GM19452 (cell line): ENCODE measurements around the gene PTGES3.
"Not testable (repeated sequence)": the region's sequence is repeated elsewhere in the genome, so short reads cannot be mapped to it uniquely, and the experiment has no call there.

ENCODE experiments used
- ATAC-seq: cut with Tn5 transposase; IDR thresholded peaks from one replicate; pipeline ENCODE4 v1.9.1; 2021; ENCODE audit not compliant: unreplicated experiment

PTGES3 gene

GRCh38 chr12:56713345-56713744 is 25.3 kb upstream of the PTGES3 start:
- no peak for ATAC-seq

- ATAC-seq, result no peak
Measured at GRCh38 chr12:56709759-56710376, 21.8 kb upstream of the PTGES3 start.

GRCh38 chr12:56704522-56704921 is 16.4 kb upstream of the PTGES3 start:
- not testable (repeated sequence) for ATAC-seq

- no peak for ATAC-seq
Measured at GRCh38 chr12:56699020-56699661, 11.1 kb upstream of the PTGES3 start.

GRCh38 chr12:56695327-56696101 is 7.4 kb upstream of the PTGES3 start:
- ATAC-seq, result no peak

- ATAC-seq, result no peak
Measured at GRCh38 chr12:56694161-56694560, 6.1 kb upstream of the PTGES3 start.

- ATAC-seq, result no peak
Measured at GRCh38 chr12:56688846-56689109, 694 bp upstream of the PTGES3 start.

- ATAC-seq, result peak; percentile 34
Measured at GRCh38 chr12:56687223-56688128, 608 bp downstream of the PTGES3 start.

- no peak for ATAC-seq
Measured at GRCh38 chr12:56684745-56685359, 3.2 kb downstream of the PTGES3 start.

- no peak for ATAC-seq
Measured at GRCh38 chr12:56682323-56682722, 5.8 kb downstream of the PTGES3 start.

GRCh38 chr12:56679883-56680575 is 8.1 kb downstream of the PTGES3 start:
- no peak for ATAC-seq

GRCh38 chr12:56678852-56679251 is 9.2 kb downstream of the PTGES3 start:
- ATAC-seq, result no peak

- ATAC-seq, result no peak
Measured at GRCh38 chr12:56677680-56678079, 10.4 kb downstream of the PTGES3 start.

GRCh38 chr12:56676851-56677580 is 11.1 kb downstream of the PTGES3 start:
- no peak for ATAC-seq

- ATAC-seq, result no peak
Measured at GRCh38 chr12:56671608-56672007, 16.5 kb downstream of the PTGES3 start.

GRCh38 chr12:56670836-56671235 is 17.2 kb downstream of the PTGES3 start:
- ATAC-seq, result no peak

- ATAC-seq, result no peak
Measured at GRCh38 chr12:56668197-56668457, 20.0 kb downstream of the PTGES3 start.

- ATAC-seq, result no peak
Measured at GRCh38 chr12:56661979-56662638, 26.0 kb downstream of the PTGES3 start.

- ATAC-seq, result no peak
Measured at GRCh38 chr12:56661560-56661959, 26.5 kb downstream of the PTGES3 start.
